Heart right ventricle (tissue), 16 donors: ENCODE results near the gene HIVEP2. TPM values are rescaled to one million over a fixed set of nuclear protein-coding genes. Genes with fewer than 3 reads are reported as not detected.

ENCODE experiments used
- ATAC-seq, 8 donors: fragments of 200-7000 bp; cut with Tn5 transposase; one replicate each; pipeline ENCODE4 v1.9.1; 2020; ENCODE audit warnings: mild to moderate bottlenecking in 8 of 8, moderate library complexity in 8 of 8, moderate number of reproducible peaks in 1 of 8
- DNase-seq, 2 donors: peaks; one replicate each; pipeline ENCODE4 v3.0.0-alpha.2; 2020
- H3K27ac ChIP-seq, 10 donors: fragments of 200-600 bp; sonication (generic) in 2 of 10; one replicate each; pipeline versions ENCODE4 v1.5.0 to v1.8.0; 2020 to 2022; ENCODE audit warnings: mild to moderate bottlenecking in 3 of 10
- H3K27me3 ChIP-seq, 7 donors: fragments of 200-600 bp; one replicate each; pipeline ENCODE4 v1.8.0; 2021 to 2022; ENCODE audit warnings: mild to moderate bottlenecking in 2 of 7
- H3K36me3 ChIP-seq, 9 donors: fragments of 200-600 bp; sonication (generic) in 1 of 9; one replicate each; pipeline versions ENCODE4 v1.5.0 to v1.8.0; 2020 to 2022; ENCODE audit warnings: mild to moderate bottlenecking in 2 of 9
- H3K4me1 ChIP-seq, 9 donors: fragments of 200-600 bp; sonication (generic) in 1 of 9; one replicate each; pipeline versions ENCODE4 v1.5.0 to v1.8.0; 2020 to 2022; ENCODE audit warnings: mild to moderate bottlenecking in 4 of 9
- H3K4me3 ChIP-seq, 10 donors: fragments of 200-600 bp; sonication (generic) in 2 of 10; one replicate each; pipeline versions ENCODE4 v1.5.0 to v1.8.0; 2020 to 2022; ENCODE audit warnings: mild to moderate bottlenecking in 7 of 10, moderate library complexity in 2 of 10
- H3K9me3 ChIP-seq, 11 donors: fragments of 200-600 bp in 10 of 11; sonication (generic) in 2 of 11; one replicate each; pipeline versions ENCODE4 v1.5.0 to v1.8.0; 2013 to 2022; ENCODE audit warnings: mild to moderate bottlenecking in 2 of 11, control low read depth in 1 of 11, moderate library complexity in 1 of 11
- WGBS, 2 donors: extraction: QIAGEN DNeasy Blood & Tissue Kit; methylation state at CpG; one replicate each; pipeline ENCODE4 v1.1.7; 2013; ENCODE audit warnings: inconsistent platforms in 1 of 2; 5-methylcytosine and 5-hydroxymethylcytosine counted together
- intact Hi-C, 10 donors: fragments of 100-400 bp; cut with DNase I; formaldehyde crosslinking; loops; one replicate each; pipeline versions ENCODE4 v1.11.1 to v1.14.2; 2022
- polyA plus RNA-seq, 2 donors: library from polyadenylated mRNA; stranded (reverse); fragments of 200-250 nt; gene quantifications; one replicate each; pipeline ENCODE4 v1.2.3, GENCODE V29; 2013
- total RNA-seq, 10 donors: library from RNA; stranded (reverse); fragmentation: NEBNext Ultra II Directional in 3 of 10; extraction: Animal tissue kit (Norgen Biotek cat#: 25700) in 3 of 10; gene quantifications; one replicate each; pipeline versions ENCODE4 v1.2.1 to v1.2.4, GENCODE V29; 2021 to 2023
- TF ChIP-seq, protein P1 (sequence below), 9 donors: fragments of 200-600 bp; sonication (generic) in 2 of 9; IDR thresholded peaks; one replicate each; pipeline versions ENCODE4 v1.5.0 to v1.8.0; 2021 to 2022; ENCODE audit warnings: antibody characterized with exemption in 9 of 9, mild to moderate bottlenecking in 5 of 9, moderate library complexity in 1 of 9
- donor health status: Arrhythmogenic right ventricular cardiomyopathy.
- donor health status: ischemic (EF 13 %, LVEDD 7.1; RV severe dilation, severe dysfunction).
- donor health status: healthy with polysubstance abuse.
- donor health status: DM: no; HTN: yes; CAD: no.
- donor health status: DM: no; HTN: no; CAD: no.
- donor health status: ischemic (EF 25% LVEDD 6.9; RV normal size, moderate dysfunction).
- donor health status: ischemic (EF 25% LVEDD 5.7; RV mildly dilated, moderate dysfunction).
- donor health status: healthy.
- donor health status: DM: yes; HTN: yes; CAD: no.
- donor health status: Ischemic cardiomyopathy.
- donor health status: ischemic (EF 35%, LVEDD 5.7; RV mildly dilated, moderate dysfunction).
- donor health status: nonischemic (EF 11% LVEDD 7.7; RV severe dilation, severe dysfunction).
- donor health status: DM: yes; HTN: yes; CAD: no.
- donor health status: PGD.
- donor health status: ischemic (EF 29% LVEDD 5.4; RV normal size, mild dysfunction).
- donor health status: nonischemic (EF 23%, LVEDD 6.1; RV moderate dilation, normal function).

Gene HIVEP2
- total and polyA plus RNA-seq, 12 donors: 2.1 to 31.6 (median 21.2) TPM

DNA sequence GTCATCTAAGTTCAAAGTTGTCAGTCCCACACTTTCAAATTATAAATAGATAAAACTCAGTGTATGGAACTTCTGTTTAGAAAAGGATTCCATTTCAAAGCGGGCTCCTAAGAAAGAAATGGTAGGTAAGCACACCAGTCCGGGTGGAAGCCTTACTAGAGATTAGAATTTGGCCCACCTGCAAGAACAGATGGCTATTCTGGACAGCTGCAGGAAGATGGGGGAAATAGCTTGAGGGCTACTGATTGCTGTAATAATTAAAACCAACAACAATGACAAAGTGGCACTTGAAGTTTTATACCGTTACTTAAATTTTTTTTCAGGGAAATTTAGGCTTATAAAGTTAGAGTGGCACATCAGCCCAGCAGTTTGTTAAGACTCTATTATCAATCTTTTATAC, 83.3 kb downstream of the HIVEP2 start:
- TF ChIP-seq, protein P1, sequence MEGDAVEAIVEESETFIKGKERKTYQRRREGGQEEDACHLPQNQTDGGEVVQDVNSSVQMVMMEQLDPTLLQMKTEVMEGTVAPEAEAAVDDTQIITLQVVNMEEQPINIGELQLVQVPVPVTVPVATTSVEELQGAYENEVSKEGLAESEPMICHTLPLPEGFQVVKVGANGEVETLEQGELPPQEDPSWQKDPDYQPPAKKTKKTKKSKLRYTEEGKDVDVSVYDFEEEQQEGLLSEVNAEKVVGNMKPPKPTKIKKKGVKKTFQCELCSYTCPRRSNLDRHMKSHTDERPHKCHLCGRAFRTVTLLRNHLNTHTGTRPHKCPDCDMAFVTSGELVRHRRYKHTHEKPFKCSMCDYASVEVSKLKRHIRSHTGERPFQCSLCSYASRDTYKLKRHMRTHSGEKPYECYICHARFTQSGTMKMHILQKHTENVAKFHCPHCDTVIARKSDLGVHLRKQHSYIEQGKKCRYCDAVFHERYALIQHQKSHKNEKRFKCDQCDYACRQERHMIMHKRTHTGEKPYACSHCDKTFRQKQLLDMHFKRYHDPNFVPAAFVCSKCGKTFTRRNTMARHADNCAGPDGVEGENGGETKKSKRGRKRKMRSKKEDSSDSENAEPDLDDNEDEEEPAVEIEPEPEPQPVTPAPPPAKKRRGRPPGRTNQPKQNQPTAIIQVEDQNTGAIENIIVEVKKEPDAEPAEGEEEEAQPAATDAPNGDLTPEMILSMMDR (IDR thresholded peaks at IDR 0.05): no peak
- intact Hi-C loops: no loop called here
- peaks cover 0 to 36% (median 13%) of the 10 kb centered on the region in 9 donors for H3K4me1 ChIP-seq
- ATAC-seq: no peak
- DNase-seq: no peak
- H3K27ac ChIP-seq: no peak overlapping the region
- no peak overlapping the region for H3K4me3 ChIP-seq
- H3K27me3 ChIP-seq: no peaks in the 10 kb centered on the region
- H3K9me3 ChIP-seq: no peaks in the 10 kb centered on the region
- peaks cover 0 to 3% (median 0%) of the 10 kb centered on the region in 9 donors for H3K36me3 ChIP-seq
- 40 to 48% methylated on average over 3 of the region's 3 CpGs for WGBS, 2 donors

DNA sequence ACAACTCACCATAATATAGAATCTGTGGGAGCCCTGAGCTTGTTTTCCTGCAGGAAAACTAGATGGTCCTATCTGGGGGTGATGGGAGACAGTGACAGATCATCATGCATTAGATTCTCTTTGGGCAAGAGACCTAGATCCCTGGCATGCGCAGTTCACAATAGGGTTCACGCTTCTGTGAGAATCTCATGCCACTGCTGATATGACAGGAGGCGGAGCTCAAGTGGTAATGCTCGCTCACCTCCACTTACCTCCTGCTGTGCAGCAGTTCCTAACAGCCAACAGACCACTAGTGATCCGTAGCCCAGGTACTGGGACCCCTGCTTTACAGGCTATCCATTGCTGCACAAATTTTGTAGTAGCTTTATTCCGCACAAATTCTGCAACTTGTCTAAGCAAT, 84.5 kb downstream of the HIVEP2 start:
- 89 to 95% methylated on average over 6 of the region's 6 CpGs for WGBS, 2 donors
- DNase-seq (no peak), ATAC-seq (no peak)

DNA sequence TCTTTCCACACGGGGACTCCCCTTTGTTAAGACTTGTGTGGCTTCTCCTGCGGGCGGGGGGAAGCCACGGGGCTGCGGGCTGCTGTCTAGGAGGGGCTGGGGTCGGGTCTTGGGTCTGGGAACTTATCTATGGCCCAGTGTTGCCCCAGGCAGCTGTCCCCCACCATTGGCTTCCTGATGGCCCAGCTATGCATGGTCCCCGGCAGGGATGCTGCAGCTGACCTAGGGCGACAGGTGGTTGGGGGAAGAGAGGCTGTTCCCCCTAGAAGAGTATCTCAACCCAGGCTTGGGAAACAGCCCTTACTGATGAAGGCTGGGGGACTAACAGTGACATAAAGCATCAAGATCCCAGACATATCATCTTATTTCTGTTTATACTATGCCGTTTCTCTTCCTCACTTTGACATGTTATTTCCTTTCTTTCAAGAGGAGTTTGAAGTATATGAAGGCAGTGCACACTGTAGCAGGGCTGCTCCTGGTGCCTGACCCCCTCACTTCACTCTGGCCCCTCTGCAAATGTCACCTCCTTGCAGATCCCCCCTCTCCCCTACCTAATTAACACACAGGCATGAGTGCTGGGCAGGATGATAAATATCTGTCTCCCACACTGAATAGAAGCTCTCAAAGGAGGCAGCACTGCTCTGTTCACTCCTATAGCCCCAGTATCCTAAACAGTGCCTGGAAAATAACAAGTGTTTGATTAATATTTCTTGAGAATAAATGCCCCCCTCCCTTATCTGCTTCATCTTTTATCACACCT, 87.0 kb downstream of the HIVEP2 start:
- Histone ChIP-seq H3K4me1 (peaks cover 0 to 58% (median 29%) of the 10 kb centered on the region in 9 donors), H3K27me3 (no peaks in the 10 kb centered on the region), H3K9me3 (no peaks in the 10 kb centered on the region), H3K27ac (peak overlapping the region in 1 of 10 donors; percentile 81), H3K36me3 (peaks cover 0 to 3% (median 0%) of the 10 kb centered on the region in 9 donors), H3K4me3 (no peak overlapping the region)
- intact Hi-C loops: no loop called here
- TF ChIP-seq, protein P1 (IDR thresholded peaks at IDR 0.05): no peak
- DNase-seq: no peak
- ATAC-seq: peak in 4 of 8 donors; percentile 15 to 41 (median 32)
- 73 to 76% methylated on average over 9 of the region's 9 CpGs for WGBS, 2 donors

More for the DNA sequence above, 84.5 kb downstream of the HIVEP2 start:
- Histone ChIP-seq H3K4me3 (no peak overlapping the region), H3K36me3 (peaks cover 0 to 3% (median 0%) of the 10 kb centered on the region in 9 donors), H3K27me3 (no peaks in the 10 kb centered on the region), H3K27ac (no peak overlapping the region), H3K4me1 (peaks cover 0 to 35% (median 22%) of the 10 kb centered on the region in 9 donors), H3K9me3 (no peaks in the 10 kb centered on the region)
- TF ChIP-seq, protein P1 (IDR thresholded peaks at IDR 0.05): no peak
- intact Hi-C loops: no loop called here

DNA sequence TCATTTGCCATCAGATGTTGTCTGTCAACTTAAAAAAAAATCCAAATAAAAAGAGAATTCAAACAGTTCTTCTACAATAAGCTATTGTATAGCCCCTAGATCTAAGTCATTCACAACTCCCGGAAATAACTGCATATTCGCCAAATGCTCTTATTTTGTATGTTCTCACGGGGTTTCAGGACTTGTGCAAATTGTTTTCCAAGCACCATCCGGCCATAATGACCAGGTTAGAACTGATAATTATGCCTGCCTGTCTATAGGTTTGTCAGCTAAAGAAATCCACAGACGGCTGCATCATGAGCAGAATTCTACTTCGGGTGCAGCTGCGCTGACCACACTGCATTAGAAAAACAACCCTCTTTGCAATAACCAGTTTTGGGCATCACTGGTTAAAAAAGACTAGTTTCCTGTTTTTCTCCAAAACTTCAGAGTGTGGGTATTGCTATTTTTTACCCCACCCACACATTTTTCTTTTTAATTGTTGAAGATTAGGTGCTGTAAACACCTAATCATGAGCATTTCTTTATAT, 87.7 kb downstream of the HIVEP2 start:
- peak overlapping the region in 1 of 10 donors; percentile 7 for H3K4me3 ChIP-seq
- intact Hi-C loops: no loop called here
- H3K36me3 ChIP-seq: peaks cover 0 to 3% (median 0%) of the 10 kb centered on the region in 9 donors
- ATAC-seq (no peak), DNase-seq (no peak)
- TF ChIP-seq, protein P1 (IDR thresholded peaks at IDR 0.05): no peak
- H3K27ac ChIP-seq: peak overlapping the region in 1 of 10 donors; percentile 81
- H3K9me3 ChIP-seq: no peaks in the 10 kb centered on the region
- no peaks in the 10 kb centered on the region for H3K27me3 ChIP-seq
- H3K4me1 ChIP-seq: peaks cover 0 to 60% (median 29%) of the 10 kb centered on the region in 9 donors
- WGBS, 2 donors: 64 to 69% methylated on average over 7 of the region's 7 CpGs
